ENCODE measurements around the gene SEMA3B.

The SEMA3B gene

GRCh38 chr3:50294089-50294488 lies 25.1 kb downstream of the SEMA3B start:
- DNase-seq (ENCODE audit: low read depth, low spot score), result no peak
- no peak overlapping the region for H3K27ac ChIP-seq (ENCODE audit: low read length)
- H3K4me3 ChIP-seq (ENCODE audit: low read length), result no peak overlapping the region
- peaks cover 1% of the 10 kb centered on the region; the same call in 1 of the 2 replicates for H3K4me1 ChIP-seq (ENCODE audit: control insufficient read depth, insufficient read depth, low read length)
- peaks cover 16% of the 10 kb centered on the region for H3K36me3 ChIP-seq (ENCODE audit: control insufficient read depth, insufficient read depth, low read length)
- no peaks in the 10 kb centered on the region for H3K9me3 ChIP-seq (ENCODE audit: control insufficient read depth, insufficient read depth, low read length)
- WGBS (ENCODE audit: insufficient coverage, insufficient read length), result no CpG with 5 or more reads among the region's 4 CpGs
- H3K27me3 ChIP-seq (ENCODE audit: control insufficient read depth, insufficient read depth, low read length), result no peaks in the 10 kb centered on the region

- Histone ChIP-seq H3K4me1 (ENCODE audit: control insufficient read depth, insufficient read depth, low read length) (peaks cover 1% of the 10 kb centered on the region; the same call in 1 of the 2 replicates), H3K36me3 (ENCODE audit: control insufficient read depth, insufficient read depth, low read length) (peaks cover 10% of the 10 kb centered on the region), H3K9me3 (ENCODE audit: control insufficient read depth, insufficient read depth, low read length) (no peaks in the 10 kb centered on the region), H3K4me3 (ENCODE audit: low read length) (no peak overlapping the region), H3K27me3 (ENCODE audit: control insufficient read depth, insufficient read depth, low read length) (no peaks in the 10 kb centered on the region), H3K27ac (ENCODE audit: low read length) (no peak overlapping the region)
- no peak for DNase-seq (ENCODE audit: low read depth, low spot score)
- WGBS (ENCODE audit: insufficient coverage, insufficient read length), result no CpG with 5 or more reads among the region's 22 CpGs
These were observed 25.8 kb downstream of the SEMA3B start for GRCh38 chr3:50294492-50295403.

GRCh38 chr3:50295553-50296431 lies 26.8 kb downstream of the SEMA3B start:
- no peaks in the 10 kb centered on the region; the same call in 1 of the 2 replicates for H3K36me3 ChIP-seq (ENCODE audit: control insufficient read depth, insufficient read depth, low read length)
- DNase-seq (ENCODE audit: low read depth, low spot score), result no peak
- WGBS (ENCODE audit: insufficient coverage, insufficient read length), result no CpG with 5 or more reads among the region's 8 CpGs
- H3K4me3 ChIP-seq (ENCODE audit: low read length), result no peak overlapping the region
- H3K27ac ChIP-seq (ENCODE audit: low read length), result no peak overlapping the region
- H3K4me1 ChIP-seq (ENCODE audit: control insufficient read depth, insufficient read depth, low read length), result peaks cover 1% of the 10 kb centered on the region; the same call in 1 of the 2 replicates
- no peaks in the 10 kb centered on the region for H3K9me3 ChIP-seq (ENCODE audit: control insufficient read depth, insufficient read depth, low read length)
- no peaks in the 10 kb centered on the region for H3K27me3 ChIP-seq (ENCODE audit: control insufficient read depth, insufficient read depth, low read length)

- Histone ChIP-seq H3K9me3 (ENCODE audit: control insufficient read depth, insufficient read depth, low read length) (no peaks in the 10 kb centered on the region), H3K4me3 (ENCODE audit: low read length) (no peak overlapping the region), H3K27me3 (ENCODE audit: control insufficient read depth, insufficient read depth, low read length) (no peaks in the 10 kb centered on the region), H3K27ac (ENCODE audit: low read length) (no peak overlapping the region), H3K4me1 (ENCODE audit: control insufficient read depth, insufficient read depth, low read length) (peaks cover 1% of the 10 kb centered on the region; the same call in 1 of the 2 replicates), H3K36me3 (ENCODE audit: control insufficient read depth, insufficient read depth, low read length) (no peaks in the 10 kb centered on the region)
- no CpG with 5 or more reads among the region's 18 CpGs for WGBS (ENCODE audit: insufficient coverage, insufficient read length)
- DNase-seq (ENCODE audit: low read depth, low spot score), result no peak
These were observed 27.9 kb downstream of the SEMA3B start for GRCh38 chr3:50296721-50297383.

GRCh38 chr3:50297384-50297775 lies 28.4 kb downstream of the SEMA3B start:
- Histone ChIP-seq H3K4me3 (ENCODE audit: low read length) (no peak overlapping the region), H3K27me3 (ENCODE audit: control insufficient read depth, insufficient read depth, low read length) (no peaks in the 10 kb centered on the region), H3K27ac (ENCODE audit: low read length) (no peak overlapping the region), H3K4me1 (ENCODE audit: control insufficient read depth, insufficient read depth, low read length) (peaks cover 1% of the 10 kb centered on the region; the same call in 1 of the 2 replicates), H3K9me3 (ENCODE audit: control insufficient read depth, insufficient read depth, low read length) (no peaks in the 10 kb centered on the region), H3K36me3 (ENCODE audit: control insufficient read depth, insufficient read depth, low read length) (no peaks in the 10 kb centered on the region)
- DNase-seq (ENCODE audit: low read depth, low spot score), result no peak
- WGBS (ENCODE audit: insufficient coverage, insufficient read length), result no CpG with 5 or more reads among the region's 2 CpGs

GRCh38 chr3:50297896-50298725 lies 29.2 kb downstream of the SEMA3B start:
- Histone ChIP-seq H3K27me3 (ENCODE audit: control insufficient read depth, insufficient read depth, low read length) (no peaks in the 10 kb centered on the region), H3K4me1 (ENCODE audit: control insufficient read depth, insufficient read depth, low read length) (no peaks in the 10 kb centered on the region), H3K27ac (ENCODE audit: low read length) (no peak overlapping the region), H3K36me3 (ENCODE audit: control insufficient read depth, insufficient read depth, low read length) (no peaks in the 10 kb centered on the region), H3K9me3 (ENCODE audit: control insufficient read depth, insufficient read depth, low read length) (no peaks in the 10 kb centered on the region), H3K4me3 (ENCODE audit: low read length) (peak overlapping the region; percentile 78; the same call in 1 of the 2 replicates)
- DNase-seq (ENCODE audit: low read depth, low spot score), result no peak
- no CpG with 5 or more reads among the region's 9 CpGs for WGBS (ENCODE audit: insufficient coverage, insufficient read length)

- peak within 1 kb of the TSS; percentile 78 for H3K4me3 ChIP-seq (ENCODE audit: low read length)
- no peak within 1 kb of the TSS for H3K27ac ChIP-seq (ENCODE audit: low read length)
- no peaks in the 10 kb centered on the region for H3K27me3 ChIP-seq (ENCODE audit: control insufficient read depth, insufficient read depth, low read length)
- WGBS (ENCODE audit: insufficient coverage, insufficient read length), result no CpG with 5 or more reads among the region's 61 CpGs
- no peaks in the 10 kb centered on the region for H3K9me3 ChIP-seq (ENCODE audit: control insufficient read depth, insufficient read depth, low read length)
- DNase-seq (ENCODE audit: low read depth, low spot score), result no peak
- no peaks in the 10 kb centered on the region for H3K4me1 ChIP-seq (ENCODE audit: control insufficient read depth, insufficient read depth, low read length)
- H3K36me3 ChIP-seq (ENCODE audit: control insufficient read depth, insufficient read depth, low read length), result no peaks in the 10 kb centered on the region
These were observed 30.1 kb downstream of the SEMA3B start, which contains the start of the genes HYAL3 and NAA80 for GRCh38 chr3:50298836-50299637. TSS of gene HYAL3 (minus strand) at chr3:50299405. CDS start at chr3:50295602, 3,803 bp downstream. TSS of gene NAA80 (minus strand) at chr3:50299405. CDS start at chr3:50297463, 1,942 bp downstream.

- no peak for DNase-seq (ENCODE audit: low read depth, low spot score)
- Histone ChIP-seq H3K9me3 (ENCODE audit: control insufficient read depth, insufficient read depth, low read length) (no peaks in the 10 kb centered on the region), H3K4me3 (ENCODE audit: low read length) (no peak overlapping the region; the same call in 1 of the 2 replicates), H3K4me1 (ENCODE audit: control insufficient read depth, insufficient read depth, low read length) (no peaks in the 10 kb centered on the region), H3K27me3 (ENCODE audit: control insufficient read depth, insufficient read depth, low read length) (no peaks in the 10 kb centered on the region), H3K27ac (ENCODE audit: low read length) (no peak overlapping the region), H3K36me3 (ENCODE audit: control insufficient read depth, insufficient read depth, low read length) (no peaks in the 10 kb centered on the region)
- no CpG with 5 or more reads among the region's 12 CpGs for WGBS (ENCODE audit: insufficient coverage, insufficient read length)
These were observed 30.6 kb downstream of the SEMA3B start for GRCh38 chr3:50299638-50299928.
